ENCODE results near the gene NACC2. TPM values are rescaled to one million over a fixed set of nuclear protein-coding genes. Genes with fewer than 3 reads are reported as not detected.
A peak's percentile ranks its signal among the peaks of the same experiment; 100 is the strongest.

Gene NACC2
- total RNA-seq, 5 donors from 2014 or later (not counting 1 experiment from before 2014, with no cell fraction given), result 4.2 to 11.7 (median 11.3) TPM

DNA sequence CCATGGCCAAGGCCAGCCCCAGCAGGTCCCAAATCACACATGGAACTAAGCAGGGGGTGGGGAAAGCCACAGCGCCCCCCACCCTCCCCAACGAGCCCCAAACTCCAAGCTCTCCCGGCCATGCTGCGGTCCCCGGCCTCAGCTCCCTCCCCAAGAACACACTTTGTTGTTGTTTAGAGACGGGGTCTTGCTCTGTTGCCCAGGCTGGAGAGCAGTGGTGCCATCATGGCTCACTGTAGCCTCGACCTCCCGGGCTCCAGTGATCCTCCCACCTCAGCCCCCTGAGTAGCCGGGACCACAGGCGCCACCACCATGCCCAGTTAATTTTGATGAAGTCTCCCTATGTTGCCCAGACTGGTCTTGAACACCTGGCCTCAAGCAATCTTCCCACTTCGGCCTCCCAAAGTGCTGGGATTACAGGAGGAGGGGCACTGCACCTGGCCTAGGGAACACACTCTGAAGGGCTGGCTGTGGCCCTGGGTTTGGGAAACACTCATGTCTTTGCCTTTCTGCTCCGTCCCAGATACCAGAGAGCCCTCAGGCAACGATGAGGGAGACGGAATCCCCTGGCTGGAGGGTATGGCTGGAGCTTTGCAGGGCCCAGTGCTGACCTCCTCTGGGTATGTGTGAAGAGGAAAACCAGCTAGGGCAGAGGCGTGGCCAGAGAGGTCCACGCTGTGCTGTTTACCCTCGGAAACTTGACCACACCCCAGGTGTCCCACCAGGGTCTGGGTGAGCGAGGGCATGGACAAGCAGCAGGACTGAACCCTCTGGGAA is 80.8 kb downstream of the NACC2 start:
- H3K4me3 ChIP-seq (ENCODE audit: control insufficient read depth in 1 of 2, extremely low read depth in 1 of 2, low read length in 1 of 2), result no peak overlapping the region
- H3K4me1 Mint-ChIP-seq, result peaks cover 0 to 2% (median 0%) of the 10 kb centered on the region in 3 donors
- peak in 1 of 35 experiments; percentile 2 for DNase-seq
- H3K36me3 Mint-ChIP-seq, result peaks cover 3% of the 10 kb centered on the region
- H3K4me1 ChIP-seq (ENCODE audit: control insufficient read depth in 1 of 2, extremely low read depth in 1 of 2, insufficient read depth in 2 of 2, low read length in 2 of 2), result no peaks in the 10 kb centered on the region
- H3K4me3 Mint-ChIP-seq, result no peak overlapping the region
- H3K27me3 Mint-ChIP-seq, result no peaks in the 10 kb centered on the region
- H3K9me3 Mint-ChIP-seq, result no peaks in the 10 kb centered on the region
- POLR2A ChIA-PET, result no interaction called here
- CTCF ChIA-PET, result no interaction called here
- WGBS (ENCODE audit: insufficient coverage), result 83% methylated on average over 6 of the region's 18 CpGs
- H3K36me3 ChIP-seq (ENCODE audit: control insufficient read depth in 2 of 2, extremely low read depth in 1 of 2, insufficient read depth in 1 of 2, low read length in 1 of 2), result no peaks in the 10 kb centered on the region
- H3K9me3 ChIP-seq, result no peaks in the 10 kb centered on the region
- H3K27ac ChIP-seq (ENCODE audit: low read length), result no peak overlapping the region
- H3K27ac Mint-ChIP-seq, result no peak overlapping the region
- H3K27me3 ChIP-seq (replicated peaks in 1 of 2; ENCODE audit: control insufficient read depth in 2 of 2, extremely low read depth in 1 of 2, insufficient read depth in 2 of 2, low read length in 1 of 2), result peaks cover 0 to 2% of the 10 kb centered on the region in 2 experiments
- no peak for ATAC-seq (replicated peaks in 1 of 4)

DNA sequence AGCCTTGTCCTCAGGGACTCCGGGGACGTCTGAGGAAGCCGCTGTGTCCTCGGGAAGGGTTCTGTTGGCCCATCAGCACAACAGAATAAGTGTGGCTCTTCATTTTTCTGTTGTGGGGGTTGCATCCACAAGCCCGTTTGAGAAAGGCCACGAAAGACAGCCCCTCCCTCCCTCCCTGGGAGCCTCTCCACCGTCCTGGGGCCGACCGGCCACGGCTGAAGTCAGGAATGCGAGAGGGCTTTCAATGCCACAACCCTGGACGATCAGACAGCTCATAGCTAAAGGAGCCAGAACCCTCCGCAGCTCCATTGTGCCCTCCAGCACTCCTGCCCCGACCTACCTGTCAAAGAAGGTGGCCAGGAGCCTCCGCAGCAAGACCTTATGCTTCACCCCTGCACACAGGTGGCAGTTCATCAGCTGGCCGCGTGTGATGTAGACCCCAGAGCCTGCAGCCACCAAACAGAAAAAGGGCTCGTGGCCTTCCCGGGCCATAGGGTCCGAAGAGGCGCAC is 81.5 kb downstream of the NACC2 start:
- no peak overlapping the region for H3K4me3 ChIP-seq (ENCODE audit: control insufficient read depth in 1 of 2, extremely low read depth in 1 of 2, low read length in 1 of 2)
- peaks cover 0 to 2% of the 10 kb centered on the region in 2 experiments for H3K27me3 ChIP-seq (replicated peaks in 1 of 2; ENCODE audit: control insufficient read depth in 2 of 2, extremely low read depth in 1 of 2, insufficient read depth in 2 of 2, low read length in 1 of 2)
- Mint-ChIP-seq H3K36me3 (peaks cover 3% of the 10 kb centered on the region), H3K27ac (no peak overlapping the region), H3K4me1 (peaks cover 0 to 2% (median 0%) of the 10 kb centered on the region in 3 donors), H3K4me3 (no peak overlapping the region), H3K27me3 (no peaks in the 10 kb centered on the region), H3K9me3 (no peaks in the 10 kb centered on the region)
- ChIA-PET POLR2A (no interaction called here), CTCF (no interaction called here)
- no peaks in the 10 kb centered on the region for H3K36me3 ChIP-seq (ENCODE audit: control insufficient read depth in 2 of 2, extremely low read depth in 1 of 2, insufficient read depth in 1 of 2, low read length in 1 of 2)
- DNase-seq, result no peak
- H3K4me1 ChIP-seq (ENCODE audit: control insufficient read depth in 1 of 2, extremely low read depth in 1 of 2, insufficient read depth in 2 of 2, low read length in 2 of 2), result no peaks in the 10 kb centered on the region
- H3K27ac ChIP-seq (ENCODE audit: low read length), result no peak overlapping the region
- 89% methylated on average over 16 of the region's 21 CpGs for WGBS (ENCODE audit: insufficient coverage)
- H3K9me3 ChIP-seq, result no peaks in the 10 kb centered on the region
- ATAC-seq (replicated peaks in 1 of 4), result no peak

DNA sequence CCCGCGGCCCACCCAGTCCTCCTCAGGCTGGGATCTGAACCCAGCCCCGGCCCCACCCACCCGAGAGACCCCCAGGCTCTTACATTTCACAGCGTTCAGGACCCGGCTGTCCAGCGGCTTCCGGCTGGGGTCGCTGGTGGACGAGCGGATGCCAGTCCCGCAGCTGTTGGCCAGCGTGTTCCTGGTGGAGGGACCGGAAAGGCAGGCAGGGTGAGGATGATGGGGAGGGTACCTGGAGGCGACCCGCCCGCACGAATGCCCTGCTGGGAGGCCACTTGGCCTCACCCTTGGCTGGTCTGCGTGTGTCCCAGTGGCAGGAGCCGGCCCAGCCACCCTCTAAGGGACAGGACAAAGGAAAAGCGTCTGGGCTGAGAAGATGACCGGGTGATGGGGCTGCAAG is 82.0 kb downstream of the NACC2 start:
- no peak for DNase-seq
- Histone ChIP-seq H3K4me1 (ENCODE audit: control insufficient read depth in 1 of 2, extremely low read depth in 1 of 2, insufficient read depth in 2 of 2, low read length in 2 of 2) (no peaks in the 10 kb centered on the region), H3K27me3 (replicated peaks in 1 of 2; ENCODE audit: control insufficient read depth in 2 of 2, extremely low read depth in 1 of 2, insufficient read depth in 2 of 2, low read length in 1 of 2) (no peaks in the 10 kb centered on the region), H3K27ac (ENCODE audit: low read length) (no peak overlapping the region), H3K36me3 (ENCODE audit: control insufficient read depth in 2 of 2, extremely low read depth in 1 of 2, insufficient read depth in 1 of 2, low read length in 1 of 2) (no peaks in the 10 kb centered on the region), H3K4me3 (ENCODE audit: control insufficient read depth in 1 of 2, extremely low read depth in 1 of 2, low read length in 1 of 2) (no peak overlapping the region), H3K9me3 (no peaks in the 10 kb centered on the region)
- 90% methylated on average over 18 of the region's 22 CpGs for WGBS (ENCODE audit: insufficient coverage)
- ATAC-seq (replicated peaks in 1 of 4), result no peak
- no peaks in the 10 kb centered on the region for H3K9me3 Mint-ChIP-seq
- no peaks in the 10 kb centered on the region for H3K27me3 Mint-ChIP-seq
- H3K4me1 Mint-ChIP-seq, result peaks cover 0 to 2% (median 0%) of the 10 kb centered on the region in 3 donors
- peaks cover 3% of the 10 kb centered on the region for H3K36me3 Mint-ChIP-seq
- no peak overlapping the region for H3K4me3 Mint-ChIP-seq
- CTCF ChIA-PET, result no interaction called here
- POLR2A ChIA-PET, result no interaction called here
- no peak overlapping the region for H3K27ac Mint-ChIP-seq

DNA sequence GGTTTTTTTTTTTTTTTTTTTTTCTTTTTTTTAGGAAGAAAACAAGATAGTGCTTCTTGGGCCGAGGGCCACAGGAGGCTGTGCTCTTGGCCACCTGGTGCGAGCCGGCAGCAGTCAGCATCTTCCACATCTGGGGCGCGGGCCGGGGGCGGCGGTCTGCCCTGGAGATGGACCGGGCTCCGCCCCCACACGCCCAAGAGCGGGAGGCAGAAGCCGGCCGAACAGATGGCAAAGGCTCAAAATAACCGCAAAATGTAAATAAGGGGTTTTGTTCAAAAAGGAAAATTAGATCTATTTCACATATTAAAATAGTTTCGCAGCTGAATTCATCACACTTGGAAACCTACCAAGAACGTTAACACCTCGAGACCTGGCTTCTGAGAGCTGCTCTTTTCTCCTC is 82.4 kb downstream of the NACC2 start:
- no peaks in the 10 kb centered on the region for H3K4me1 ChIP-seq (ENCODE audit: control insufficient read depth in 1 of 2, extremely low read depth in 1 of 2, insufficient read depth in 2 of 2, low read length in 2 of 2)
- H3K4me3 ChIP-seq (ENCODE audit: control insufficient read depth in 1 of 2, extremely low read depth in 1 of 2, low read length in 1 of 2), result no peak overlapping the region
- WGBS (ENCODE audit: insufficient coverage), result 90% methylated on average over 3 of the region's 18 CpGs
- DNase-seq (no peak), ATAC-seq (replicated peaks in 1 of 4) (no peak)
- Mint-ChIP-seq H3K4me1 (peaks cover 0 to 2% (median 0%) of the 10 kb centered on the region in 3 donors), H3K4me3 (no peak overlapping the region), H3K27ac (no peak overlapping the region), H3K9me3 (no peaks in the 10 kb centered on the region), H3K36me3 (peaks cover 3% of the 10 kb centered on the region), H3K27me3 (no peaks in the 10 kb centered on the region)
- no peak overlapping the region for H3K27ac ChIP-seq (ENCODE audit: low read length)
- H3K9me3 ChIP-seq, result no peaks in the 10 kb centered on the region
- ChIA-PET CTCF (no interaction called here), POLR2A (no interaction called here)
- no peaks in the 10 kb centered on the region for H3K27me3 ChIP-seq (replicated peaks in 1 of 2; ENCODE audit: control insufficient read depth in 2 of 2, extremely low read depth in 1 of 2, insufficient read depth in 2 of 2, low read length in 1 of 2)
- H3K36me3 ChIP-seq (ENCODE audit: control insufficient read depth in 2 of 2, extremely low read depth in 1 of 2, insufficient read depth in 1 of 2, low read length in 1 of 2), result no peaks in the 10 kb centered on the region

DNA sequence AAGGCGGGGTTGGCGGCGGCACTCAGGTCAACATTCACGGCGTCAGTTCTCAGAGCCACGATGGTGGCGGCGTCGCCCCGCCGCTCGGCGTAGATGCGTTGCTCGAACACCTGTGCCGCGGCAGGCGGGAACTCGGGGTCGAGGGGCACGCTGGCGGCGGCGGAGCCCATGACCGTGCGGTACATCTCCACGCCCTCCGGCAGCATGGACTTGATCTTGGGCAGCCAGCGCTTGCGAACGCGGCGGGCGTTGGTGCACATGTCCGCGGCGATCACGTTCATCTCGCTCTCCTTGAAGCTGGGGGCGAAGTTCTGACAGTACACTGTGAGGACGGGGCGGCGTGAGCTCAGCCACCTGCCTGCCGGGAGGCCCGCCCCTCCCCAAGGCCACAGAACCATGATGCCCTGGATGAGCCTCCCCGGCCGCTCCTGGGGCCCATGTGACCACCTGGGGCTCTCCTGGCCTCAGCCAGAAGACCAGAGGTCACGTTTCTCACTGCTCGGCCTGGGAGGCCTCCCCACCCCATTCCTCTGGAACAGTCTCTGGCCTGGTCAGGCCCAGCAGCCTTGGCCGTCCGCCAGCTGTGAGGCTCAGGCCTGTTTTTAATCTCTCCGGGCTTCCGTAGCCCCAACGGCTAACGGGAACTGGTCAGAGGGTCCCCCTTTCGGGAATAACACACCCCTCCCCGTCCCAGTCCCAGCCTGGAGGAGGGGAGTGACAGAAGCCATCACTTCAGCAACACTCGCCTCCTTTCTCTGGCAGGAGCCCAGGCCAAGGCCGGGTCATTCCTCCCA is 83.2 kb downstream of the NACC2 start:
- no peaks in the 10 kb centered on the region for H3K9me3 ChIP-seq
- no peaks in the 10 kb centered on the region for H3K36me3 ChIP-seq (ENCODE audit: control insufficient read depth in 2 of 2, extremely low read depth in 1 of 2, insufficient read depth in 1 of 2, low read length in 1 of 2)
- Mint-ChIP-seq H3K27ac (no peak overlapping the region), H3K36me3 (peaks cover 7% of the 10 kb centered on the region), H3K27me3 (no peaks in the 10 kb centered on the region), H3K4me1 (peaks cover 0 to 2% (median 0%) of the 10 kb centered on the region in 3 donors), H3K4me3 (no peak overlapping the region), H3K9me3 (no peaks in the 10 kb centered on the region)
- no peak overlapping the region for H3K27ac ChIP-seq (ENCODE audit: low read length)
- ATAC-seq (replicated peaks in 1 of 4), result no peak
- POLR2A ChIA-PET, result no interaction called here
- WGBS (ENCODE audit: insufficient coverage), result 96% methylated on average over 48 of the region's 59 CpGs
- H3K27me3 ChIP-seq (replicated peaks in 1 of 2; ENCODE audit: control insufficient read depth in 2 of 2, extremely low read depth in 1 of 2, insufficient read depth in 2 of 2, low read length in 1 of 2), result no peaks in the 10 kb centered on the region
- H3K4me1 ChIP-seq (ENCODE audit: control insufficient read depth in 1 of 2, extremely low read depth in 1 of 2, insufficient read depth in 2 of 2, low read length in 2 of 2), result no peaks in the 10 kb centered on the region
- CTCF ChIA-PET, result no interaction called here
- H3K4me3 ChIP-seq (ENCODE audit: control insufficient read depth in 1 of 2, extremely low read depth in 1 of 2, low read length in 1 of 2), result no peak overlapping the region
- no peak for DNase-seq

DNA sequence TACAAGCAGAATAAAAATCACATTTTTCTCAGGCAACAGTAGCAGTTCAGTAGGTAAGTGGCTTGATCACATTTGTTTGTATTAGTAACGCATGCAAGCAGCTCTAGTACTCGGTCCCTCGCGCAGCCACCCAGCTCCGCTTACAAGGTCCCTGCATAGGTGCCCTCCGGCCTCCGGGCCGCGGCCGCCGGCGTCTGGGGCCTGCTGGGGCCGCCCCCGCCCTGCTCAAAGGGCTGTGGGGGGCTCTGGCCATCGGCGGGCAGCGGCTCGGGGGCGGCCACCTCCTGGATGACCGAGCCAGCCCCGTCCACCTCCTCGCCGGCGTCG is 83.8 kb downstream of the NACC2 start:
- WGBS (ENCODE audit: insufficient coverage), result 94% methylated on average over 24 of the region's 25 CpGs
- H3K27me3 ChIP-seq (replicated peaks in 1 of 2; ENCODE audit: control insufficient read depth in 2 of 2, extremely low read depth in 1 of 2, insufficient read depth in 2 of 2, low read length in 1 of 2), result no peaks in the 10 kb centered on the region
- H3K4me3 Mint-ChIP-seq, result no peak overlapping the region
- H3K4me1 ChIP-seq (ENCODE audit: control insufficient read depth in 1 of 2, extremely low read depth in 1 of 2, insufficient read depth in 2 of 2, low read length in 2 of 2), result no peaks in the 10 kb centered on the region
- H3K27me3 Mint-ChIP-seq, result no peaks in the 10 kb centered on the region
- H3K27ac Mint-ChIP-seq, result no peak overlapping the region
- DNase-seq, result no peak
- H3K27ac ChIP-seq (ENCODE audit: low read length), result no peak overlapping the region
- peaks cover 7% of the 10 kb centered on the region for H3K36me3 Mint-ChIP-seq
- no peak overlapping the region for H3K4me3 ChIP-seq (ENCODE audit: control insufficient read depth in 1 of 2, extremely low read depth in 1 of 2, low read length in 1 of 2)
- ChIA-PET CTCF (no interaction called here), POLR2A (no interaction called here)
- ATAC-seq (replicated peaks in 1 of 4), result no peak
- no peaks in the 10 kb centered on the region for H3K9me3 Mint-ChIP-seq
- H3K9me3 ChIP-seq, result no peaks in the 10 kb centered on the region
- H3K4me1 Mint-ChIP-seq, result no peaks in the 10 kb centered on the region
- H3K36me3 ChIP-seq (ENCODE audit: control insufficient read depth in 2 of 2, extremely low read depth in 1 of 2, insufficient read depth in 1 of 2, low read length in 1 of 2), result no peaks in the 10 kb centered on the region

All from T-cell (primary cell).